PC-9 (cell line): ENCODE results near the gene GPRC5C. TPM values are rescaled to one million over a fixed set of nuclear protein-coding genes. Genes with fewer than 3 reads are reported as not detected.

Experiments used
- BruUV-seq: library from RNA; stranded (reverse); fragments of 400-500 nt; replicated peaks from 2 replicates; lab custom pipeline; 2021; lab: Mats Ljungman, UMichigan
- CTCF ChIA-PET: fragments of 300-600 bp; sonication (Branson Sonifier 250); formaldehyde crosslinking; loops from one replicate; lab custom pipeline; 2022; ENCODE audit warnings: antibody characterized with exemption; lab: Charles Lee
- POLR2A ChIA-PET: fragments of 300-600 bp; sonication (Branson Sonifier 250); formaldehyde crosslinking; loops from one replicate; lab custom pipeline; 2022; ENCODE audit warnings: antibody characterized with exemption; ENCODE audit not compliant: unreplicated experiment; lab: Charles Lee
- DNase-seq, 2 experiments: peaks; one replicate each; pipeline versions ENCODE4 v3.0.0 to v3.0.0-alpha.2; 2015 to 2022; ENCODE audit warnings: mixed read lengths in 1 of 2
- H2AFZ ChIP-seq: fragments of 200-600 bp; sonication (generic); 2 replicates; pipeline ENCODE4 v1.8.1; 2017; ENCODE audit warnings: antibody characterized with exemption
- H3F3A ChIP-seq: fragments of 200-600 bp; sonication (generic); 2 replicates; pipeline ENCODE4 v1.8.1; 2017; ENCODE audit warnings: antibody characterized with exemption, mild to moderate bottlenecking, low read depth; ENCODE audit not compliant: insufficient read depth
- H3K27ac ChIP-seq: fragments of 200-600 bp; sonication (generic); 2 replicates; pipeline ENCODE4 v1.6.1; 2016; ENCODE audit warnings: mixed run types
- H3K27me3 ChIP-seq: fragments of 200-600 bp; sonication (generic); 2 replicates; pipeline ENCODE4 v1.6.1; 2016; ENCODE audit warnings: low read depth, mixed run types; ENCODE audit not compliant: insufficient read depth
- H3K36me3 ChIP-seq: fragments of 200-600 bp; sonication (generic); 2 replicates; pipeline ENCODE4 v1.6.1; 2016; ENCODE audit warnings: low read depth, mixed run types
- H3K4me1 ChIP-seq: fragments of 200-600 bp; sonication (generic); replicated peaks from 2 replicates; pipeline ENCODE4 v1.6.1; 2016; ENCODE audit warnings: mixed run types; ENCODE audit not compliant: insufficient read depth
- H3K4me2 ChIP-seq: fragments of 200-600 bp; sonication (generic); 2 replicates; pipeline ENCODE4 v1.6.1; 2017; ENCODE audit warnings: mixed run types
- H3K4me3 ChIP-seq: fragments of 200-600 bp; sonication (generic); 2 replicates; pipeline ENCODE4 v1.6.1; 2016; ENCODE audit warnings: mixed run types
- H3K79me2 ChIP-seq: fragments of 200-600 bp; sonication (generic); 2 replicates; pipeline ENCODE4 v1.6.1; 2017; ENCODE audit warnings: low read depth, mixed run types
- H3K9me2 ChIP-seq: fragments of 200-600 bp; sonication (generic); 2 replicates; pipeline ENCODE4 v1.8.1; 2017; ENCODE audit warnings: mild to moderate bottlenecking; ENCODE audit not compliant: insufficient read depth
- H3K9me3 ChIP-seq: fragments of 200-600 bp; sonication (generic); 2 replicates; pipeline ENCODE4 v1.8.1; 2016; ENCODE audit warnings: low read depth; ENCODE audit not compliant: insufficient read depth
- H4K20me1 ChIP-seq: fragments of 200-600 bp; sonication (generic); 2 replicates; pipeline ENCODE4 v1.8.1; 2017; ENCODE audit not compliant: insufficient read depth
- EZH2 ChIP-seq: fragments of 200-600 bp; sonication (generic); IDR thresholded peaks from 2 replicates; pipeline ENCODE4 v1.8.0; 2017; ENCODE audit warnings: antibody characterized with exemption, low read depth
- intact Hi-C: fragments of 100-400 bp; cut with micrococcal nuclease; formaldehyde crosslinking; loops from one replicate; pipeline ENCODE4 v1.10.0; 2022; ENCODE audit not compliant: unreplicated experiment
- total RNA-seq: library from RNA; stranded (reverse); gene quantifications from 2 replicates; pipeline ENCODE4 v1.2.3, GENCODE V29; 2021
- TF ChIP-seq, protein P1 (sequence below): fragments of 200-600 bp; sonication (generic); conservative IDR thresholded peaks from 2 replicates; pipeline ENCODE4 v1.6.1; 2017; ENCODE audit warnings: mixed run types, antibody characterized with exemption, mild to moderate bottlenecking, moderate library complexity

Gene GPRC5C
- total RNA-seq, 1 experiment from 2014 or later: 27.9 TPM

DNA sequence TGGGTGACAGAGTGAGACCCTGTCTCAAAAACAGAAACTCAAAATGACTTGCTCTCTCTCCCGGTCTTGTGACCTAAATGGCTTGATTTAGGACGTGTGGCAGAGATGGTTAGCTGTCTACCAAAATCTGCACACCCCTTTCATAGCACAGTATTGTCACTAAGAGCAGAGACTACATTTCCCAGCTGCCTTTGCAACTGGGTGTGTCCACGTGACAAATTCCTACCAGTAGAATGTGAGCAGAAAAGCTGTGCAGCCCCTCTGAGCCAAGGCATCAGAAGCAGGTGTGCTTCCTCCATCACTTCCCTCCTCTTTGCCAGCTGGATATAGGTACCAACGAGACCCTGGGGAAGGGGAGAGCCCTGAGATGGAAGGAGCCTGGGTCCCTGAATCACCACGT lies 39.0 kb upstream of the GPRC5C start:
- no peak overlapping the region for H3K4me2 ChIP-seq
- no peaks in the 10 kb centered on the region for H3K9me2 ChIP-seq
- H3K27me3 ChIP-seq: no peaks in the 10 kb centered on the region
- intact Hi-C loops: no loop called here
- POLR2A ChIA-PET: no interaction called here
- CTCF ChIA-PET: interaction anchor here (1.0 kb wide), 1 partner anchor 60 kb away, joined by 4 read pairs; no protein-coding TSS in a partner anchor
- H3K27ac ChIP-seq: no peak overlapping the region
- H3K79me2 ChIP-seq: no peaks in the 10 kb centered on the region
- H3F3A ChIP-seq: no peaks in the 10 kb centered on the region
- H3K4me3 ChIP-seq: no peak overlapping the region
- no peak overlapping the region for H2AFZ ChIP-seq
- H4K20me1 ChIP-seq: no peaks in the 10 kb centered on the region
- H3K36me3 ChIP-seq: no peaks in the 10 kb centered on the region
- no TSS peak for BruUV-seq
- peaks cover 12% of the 10 kb centered on the region for H3K4me1 ChIP-seq
- TF ChIP-seq, protein P1, sequence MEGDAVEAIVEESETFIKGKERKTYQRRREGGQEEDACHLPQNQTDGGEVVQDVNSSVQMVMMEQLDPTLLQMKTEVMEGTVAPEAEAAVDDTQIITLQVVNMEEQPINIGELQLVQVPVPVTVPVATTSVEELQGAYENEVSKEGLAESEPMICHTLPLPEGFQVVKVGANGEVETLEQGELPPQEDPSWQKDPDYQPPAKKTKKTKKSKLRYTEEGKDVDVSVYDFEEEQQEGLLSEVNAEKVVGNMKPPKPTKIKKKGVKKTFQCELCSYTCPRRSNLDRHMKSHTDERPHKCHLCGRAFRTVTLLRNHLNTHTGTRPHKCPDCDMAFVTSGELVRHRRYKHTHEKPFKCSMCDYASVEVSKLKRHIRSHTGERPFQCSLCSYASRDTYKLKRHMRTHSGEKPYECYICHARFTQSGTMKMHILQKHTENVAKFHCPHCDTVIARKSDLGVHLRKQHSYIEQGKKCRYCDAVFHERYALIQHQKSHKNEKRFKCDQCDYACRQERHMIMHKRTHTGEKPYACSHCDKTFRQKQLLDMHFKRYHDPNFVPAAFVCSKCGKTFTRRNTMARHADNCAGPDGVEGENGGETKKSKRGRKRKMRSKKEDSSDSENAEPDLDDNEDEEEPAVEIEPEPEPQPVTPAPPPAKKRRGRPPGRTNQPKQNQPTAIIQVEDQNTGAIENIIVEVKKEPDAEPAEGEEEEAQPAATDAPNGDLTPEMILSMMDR: no peak
- DNase-seq: no peak
- H3K9me3 ChIP-seq: no peaks in the 10 kb centered on the region

DNA sequence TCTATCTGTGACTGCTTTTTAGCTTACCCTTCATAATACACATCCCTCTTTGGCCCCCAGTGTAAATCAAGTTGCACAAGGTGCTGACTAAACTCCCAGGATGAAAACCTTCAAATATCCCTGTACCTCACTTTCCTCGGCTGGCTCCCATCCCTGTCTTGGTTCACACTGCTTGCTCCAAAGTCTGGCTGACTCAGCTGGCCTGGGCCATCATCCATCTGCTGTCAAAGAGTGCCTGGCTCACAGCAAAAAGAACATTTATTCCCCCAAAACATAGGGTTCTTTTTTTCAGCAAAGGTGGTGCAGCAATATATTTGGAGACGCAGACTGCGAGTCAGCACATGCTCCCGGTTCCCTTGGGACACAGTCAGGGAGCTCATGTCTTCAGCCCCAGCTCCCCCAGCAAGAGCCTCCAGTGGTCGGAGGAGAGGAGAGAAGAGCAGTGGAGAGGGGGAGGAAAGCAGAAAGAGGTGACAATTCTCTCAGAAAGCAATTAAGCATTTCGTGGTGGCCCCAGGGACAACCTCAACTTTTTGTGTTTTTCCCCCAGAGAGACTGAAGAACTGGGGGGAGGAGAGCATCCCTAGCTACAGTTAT lies 38.4 kb upstream of the GPRC5C start:
- no peak overlapping the region for H2AFZ ChIP-seq
- DNase-seq: no peak
- POLR2A ChIA-PET: no interaction called here
- no peaks in the 10 kb centered on the region for H3K27me3 ChIP-seq
- no peaks in the 10 kb centered on the region for H3K36me3 ChIP-seq
- CTCF ChIA-PET: interaction anchor here (1.0 kb wide), 2 partner anchors 60 to 104 kb away, joined by 4 read pairs; no protein-coding TSS in a partner anchor
- BruUV-seq: no TSS peak
- H3K9me3 ChIP-seq: no peaks in the 10 kb centered on the region
- H3K27ac ChIP-seq: no peak overlapping the region
- no peak for TF ChIP-seq EZH2
- TF ChIP-seq, protein P1: no peak
- intact Hi-C loops: no loop called here
- H4K20me1 ChIP-seq: no peaks in the 10 kb centered on the region
- peaks cover 12% of the 10 kb centered on the region for H3K4me1 ChIP-seq
- H3K79me2 ChIP-seq: no peaks in the 10 kb centered on the region
- H3K9me2 ChIP-seq: no peaks in the 10 kb centered on the region
- no peak overlapping the region for H3K4me2 ChIP-seq
- no peak overlapping the region for H3K4me3 ChIP-seq
- H3F3A ChIP-seq: no peaks in the 10 kb centered on the region

DNA sequence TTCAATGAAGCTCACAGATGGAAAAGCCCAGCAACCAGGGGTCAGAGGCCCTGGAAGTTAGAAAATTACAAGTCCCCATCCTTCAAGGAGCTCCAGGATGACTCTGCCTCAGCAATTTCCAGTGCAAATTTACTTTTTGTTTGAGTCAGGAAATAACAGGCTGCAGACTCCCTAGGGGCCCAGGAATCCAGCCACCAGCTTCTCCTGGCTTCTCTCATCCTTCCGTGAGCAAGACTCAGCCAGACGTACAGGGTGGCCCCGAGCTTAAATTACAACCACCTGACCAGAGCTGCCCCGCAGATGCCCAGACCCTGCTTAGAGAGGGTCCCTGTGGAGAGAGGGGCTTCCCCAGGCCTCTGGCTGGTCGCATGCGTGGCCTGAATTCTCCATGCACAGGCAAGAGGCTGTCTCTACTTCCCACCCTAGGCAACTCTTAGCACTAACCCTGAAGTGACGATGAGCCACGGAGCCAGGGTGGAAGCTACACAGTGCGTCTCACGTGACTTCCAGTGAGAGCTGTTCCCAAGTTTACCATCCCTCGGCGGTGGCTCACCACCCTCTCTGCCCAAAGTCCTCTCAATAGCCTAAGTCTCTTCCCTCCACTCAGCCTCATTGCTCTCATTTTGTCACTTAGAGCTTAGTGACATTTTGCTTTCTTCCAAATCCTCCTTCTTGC lies 37.5 kb upstream of the GPRC5C start:
- H3K4me2 ChIP-seq: peak overlapping the region; percentile 43; the same call in 1 of the 2 replicates
- no peaks in the 10 kb centered on the region for H4K20me1 ChIP-seq
- POLR2A ChIA-PET: interaction anchor here (0.5 kb wide), 2 partner anchors 13 to 23 kb away, joined by 3 to 5 read pairs; no protein-coding TSS in a partner anchor
- TF ChIP-seq EZH2: no peak
- H3K9me3 ChIP-seq: no peaks in the 10 kb centered on the region
- intact Hi-C loops: no loop called here
- no peaks in the 10 kb centered on the region for H3F3A ChIP-seq
- no peaks in the 10 kb centered on the region for H3K9me2 ChIP-seq
- CTCF ChIA-PET: interaction anchor here (0.6 to 1.0 kb wide), 3 partner anchors 14 to 381 kb away, joined by 3 to 5 read pairs (median 4); partner anchors contain the start of gene NAT9
- no peaks in the 10 kb centered on the region for H3K36me3 ChIP-seq
- H2AFZ ChIP-seq: 0 out of 2 replicates have a peak overlapping the region, but pooled peaks have one; percentile 10
- no peaks in the 10 kb centered on the region for H3K27me3 ChIP-seq
- no peak overlapping the region for H3K4me3 ChIP-seq
- peaks cover 12% of the 10 kb centered on the region for H3K4me1 ChIP-seq
- no TSS peak for BruUV-seq
- no peak for DNase-seq
- peak overlapping the region; percentile 14; the same call in 1 of the 2 replicates for H3K27ac ChIP-seq
- no peaks in the 10 kb centered on the region for H3K79me2 ChIP-seq
